ENCODE results near the gene STX3.

STX3 gene

GRCh38 chr11:59802639-59803176, 47.5 kb downstream of the STX3 start:
- peak; percentile 52 for DNase-seq (ENCODE audit: low spot score)
- peak; percentile 66 for TF ChIP-seq CTCF (IDR thresholded peaks at IDR 0.05; ENCODE audit: extremely low read depth, insufficient read depth, missing control alignments)
- in situ Hi-C loops (cut with MboI; ENCODE audit: low pct_unique_long_range_greater_than_20kb, low sequenced_read_pairs, unreplicated experiment): loop anchor here (10.0 to 25.0 kb wide), 2 partner anchors 48 to 685 kb away; partner anchors contain the start of genes MS4A12 and STX3

- no peak for TF ChIP-seq CTCF (IDR thresholded peaks at IDR 0.05; ENCODE audit: extremely low read depth, insufficient read depth, missing control alignments)
- no peak for DNase-seq (ENCODE audit: low spot score)
- in situ Hi-C loops (cut with MboI; ENCODE audit: low pct_unique_long_range_greater_than_20kb, low sequenced_read_pairs, unreplicated experiment): loop anchor here (10.0 to 25.0 kb wide), 2 partner anchors 49 to 683 kb away; partner anchors contain the start of genes MS4A12 and STX3
Measured at GRCh38 chr11:59804061-59804460, 48.9 kb downstream of the STX3 start.

GRCh38 chr11:59807047-59807610, 52.0 kb downstream of the STX3 start:
- in situ Hi-C loops (cut with MboI; ENCODE audit: low pct_unique_long_range_greater_than_20kb, low sequenced_read_pairs, unreplicated experiment): loop anchor here (10.0 to 25.0 kb wide), 2 partner anchors 52 to 680 kb away; partner anchors contain the start of genes MS4A12 and STX3
- DNase-seq (ENCODE audit: low spot score): no peak
- TF ChIP-seq CTCF (IDR thresholded peaks at IDR 0.05; ENCODE audit: extremely low read depth, insufficient read depth, missing control alignments): no peak

GRCh38 chr11:59810189-59810910, 55.2 kb downstream of the STX3 start, which contains the start of gene MRPL16:
Gene MRPL16, minus strand, starts transcription at chr11:59810778. Its CDS starts 120 bp downstream, at chr11:59810658.
- TF ChIP-seq CTCF (IDR thresholded peaks at IDR 0.05; ENCODE audit: extremely low read depth, insufficient read depth, missing control alignments): peak; percentile 20
- peak; percentile 85 for DNase-seq (ENCODE audit: low spot score)
- in situ Hi-C loops (cut with MboI; ENCODE audit: low pct_unique_long_range_greater_than_20kb, low sequenced_read_pairs, unreplicated experiment): loop anchor here (25.0 kb wide), 1 partner anchor 677 kb away; the partner anchor contains the start of gene MS4A12

DNA sequence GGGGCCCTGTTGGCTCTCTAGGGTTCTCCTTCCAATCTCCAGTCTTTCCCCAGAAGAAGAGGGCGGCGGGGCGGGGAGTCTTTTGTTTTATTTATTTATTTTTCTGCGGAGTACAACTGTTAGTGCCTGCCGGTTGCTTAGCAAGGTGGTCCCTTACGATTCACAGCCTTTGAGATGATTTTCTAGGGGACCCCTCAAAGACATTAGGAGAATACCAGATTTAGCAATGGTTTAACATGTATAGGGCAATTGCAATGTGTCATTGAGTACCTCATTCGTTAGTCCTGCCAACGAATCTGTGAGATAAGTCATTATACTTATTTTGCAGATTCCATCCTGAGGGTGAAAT, 55.7 kb downstream of the STX3 start:
- no peak for DNase-seq (ENCODE audit: low spot score)
- no peak for TF ChIP-seq CTCF (IDR thresholded peaks at IDR 0.05; ENCODE audit: extremely low read depth, insufficient read depth, missing control alignments)
- in situ Hi-C loops (cut with MboI; ENCODE audit: low pct_unique_long_range_greater_than_20kb, low sequenced_read_pairs, unreplicated experiment): loop anchor here (25.0 kb wide), 1 partner anchor 676 kb away; the partner anchor contains the start of gene MS4A12

GRCh38 chr11:59812220-59812619, 57.0 kb downstream of the STX3 start:
- no peak for DNase-seq (ENCODE audit: low spot score)
- in situ Hi-C loops (cut with MboI; ENCODE audit: low pct_unique_long_range_greater_than_20kb, low sequenced_read_pairs, unreplicated experiment): loop anchor here (25.0 kb wide), 1 partner anchor 675 kb away; the partner anchor contains the start of gene MS4A12
- TF ChIP-seq CTCF (IDR thresholded peaks at IDR 0.05; ENCODE audit: extremely low read depth, insufficient read depth, missing control alignments): no peak

All from GM13977 (cell line).